Muscle of back (tissue), 11 donors: ENCODE data around the gene CFAP74. TPM values are rescaled to one million over a fixed set of nuclear protein-coding genes. Genes with fewer than 3 reads are reported as not detected.
"Not testable (repeated sequence)": the region's sequence is repeated elsewhere in the genome, so short reads cannot be mapped to it uniquely, and the experiment has no call there.

Source experiments
- DNase-seq, 3 donors: peaks; one replicate each; pipeline versions ENCODE4 v3.0.0 to v3.0.0-alpha.2; 2013
- polyA plus RNA-seq, 10 donors: library from polyadenylated mRNA; unstranded; fragments of 120-200 nt; gene quantifications; one replicate each; pipeline ENCODE4 v1.2.1, GENCODE V29; 2013; ENCODE audit not compliant: insufficient read length in 10 of 10

CFAP74 gene
- polyA plus RNA-seq, 10 donors, result 0.05 to 0.36 (median 0.15) TPM; not detected in 1

GRCh38 chr1:1988061-1988945, 15.3 kb downstream of the CFAP74 start:
- no peak for DNase-seq

- no peak for DNase-seq
These were observed 16.5 kb downstream of the CFAP74 start for GRCh38 chr1:1987142-1987510.

GRCh38 chr1:1986451-1987141, 17.0 kb downstream of the CFAP74 start:
- no peak for DNase-seq

GRCh38 chr1:1985375-1986050, 18.1 kb downstream of the CFAP74 start:
- no peak for DNase-seq

GRCh38 chr1:1984560-1985070, 19.0 kb downstream of the CFAP74 start:
- DNase-seq, result no peak

GRCh38 chr1:1982379-1983232, 21.0 kb downstream of the CFAP74 start:
- DNase-seq, result no peak

- DNase-seq, result not testable (repeated sequence)
These were observed 21.8 kb downstream of the CFAP74 start for GRCh38 chr1:1981631-1982327.

GRCh38 chr1:1981142-1981500, 22.5 kb downstream of the CFAP74 start:
- DNase-seq, result no peak

- no peak for DNase-seq
These were observed 23.0 kb downstream of the CFAP74 start for GRCh38 chr1:1980467-1981141.

- no peak for DNase-seq
These were observed 24.0 kb downstream of the CFAP74 start for GRCh38 chr1:1979482-1980165.

GRCh38 chr1:1978690-1979481, 24.7 kb downstream of the CFAP74 start:
- DNase-seq, result not testable (repeated sequence)

- no peak for DNase-seq
These were observed 25.5 kb downstream of the CFAP74 start for GRCh38 chr1:1978108-1978507.

- no peak for DNase-seq
These were observed 27.6 kb downstream of the CFAP74 start for GRCh38 chr1:1976031-1976430.

- DNase-seq, result no peak
These were observed 28.1 kb downstream of the CFAP74 start for GRCh38 chr1:1975535-1975934.

GRCh38 chr1:1974834-1975233, 28.8 kb downstream of the CFAP74 start:
- no peak for DNase-seq

- no peak for DNase-seq
These were observed 29.6 kb downstream of the CFAP74 start for GRCh38 chr1:1973716-1974642.

GRCh38 chr1:1972976-1973715, 30.4 kb downstream of the CFAP74 start:
- DNase-seq, result no peak
